ENCODE results near the gene CAST. TPM values are rescaled to one million over a fixed set of nuclear protein-coding genes. Genes with fewer than 3 reads are reported as not detected.

CAST gene
- total and polyA plus RNA-seq, 2 donors (not counting 3 experiments of a cell fraction or from before 2014, with no cell fraction given): 33.7 to 194 TPM

DNA sequence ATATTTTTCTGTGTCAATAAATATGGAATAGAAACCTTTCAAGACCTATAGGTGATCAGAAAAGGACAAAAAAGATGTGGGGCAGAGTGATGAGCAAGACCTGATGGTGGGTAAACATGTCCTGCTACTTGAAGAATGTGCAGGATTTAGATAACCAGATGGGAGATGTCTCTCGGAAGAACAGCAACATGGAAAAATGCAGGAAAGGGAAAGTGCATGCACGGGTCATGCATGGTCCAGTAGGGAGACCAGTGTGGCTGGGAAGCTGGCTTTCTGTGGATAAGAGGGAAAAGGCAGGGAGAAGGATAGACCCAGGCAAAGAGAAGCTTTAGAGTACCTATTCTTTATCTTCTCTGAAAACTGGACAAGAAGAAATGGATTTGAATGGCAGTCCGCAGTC is 7.1 kb upstream of the CAST start:
- no TSS peak for BruUV-seq (replicated peaks)
- Histone ChIP-seq H3K36me3 (ENCODE audit: control insufficient read depth in 2 of 2, extremely low read depth in 1 of 2, insufficient read depth in 2 of 2, low read length in 2 of 2) (no peaks in the 10 kb centered on the region), H3K9me3 (replicated peaks; ENCODE audit: control insufficient read depth, insufficient read depth, low read length) (no peaks in the 10 kb centered on the region), H3K79me2 (ENCODE audit: control insufficient read depth, insufficient read depth, low read length) (no peaks in the 10 kb centered on the region), H4K20me1 (replicated peaks; ENCODE audit: control insufficient read depth, extremely low read depth, insufficient read depth, low read length) (no peaks in the 10 kb centered on the region), H3K4me2 (ENCODE audit: insufficient read depth, low read length) (no peak overlapping the region), H3K9me1 (replicated peaks; ENCODE audit: control insufficient read depth, extremely low read depth, insufficient read depth, low read length) (no peaks in the 10 kb centered on the region), H3K4me1 (ENCODE audit: control insufficient read depth, extremely low read depth, insufficient read depth, low read length) (peaks cover 15% of the 10 kb centered on the region), H3K4me3 (replicated peaks in 1 of 3; ENCODE audit: insufficient read depth in 1 of 3, low read depth in 1 of 3, low read length in 3 of 3) (no peak overlapping the region), H2AFZ (ENCODE audit: low read depth, low read length) (no peak overlapping the region), H3K9ac (replicated peaks; ENCODE audit: extremely low read depth, insufficient read depth, low read length) (no peak overlapping the region), H3K27me3 (ENCODE audit: control insufficient read depth in 2 of 2, insufficient read depth in 2 of 2, low read length in 2 of 2) (no peaks in the 10 kb centered on the region), H3K27ac (ENCODE audit: insufficient read depth, low read depth, low read length) (no peak overlapping the region)
- FAIRE-seq: no peak
- CTCF ChIA-PET: interaction anchor here (1.0 to 1.7 kb wide), 4 partner anchors 13 to 310 kb away, joined by 3 to 9 read pairs (median 4); no protein-coding TSS in a partner anchor
- no peak for DNase-seq (ENCODE audit: low read depth, low spot score)
- POLR2A ChIA-PET: no interaction called here
- dilution Hi-C loops (cut with MboI; ENCODE audit: extremely low pct_ligation_motif_present, low sequenced_read_pairs) (no loop called here), intact Hi-C loops (cut with micrococcal nuclease) (no loop called here)
- no peak for TF ChIP-seq POLR2A (IDR thresholded peaks at IDR 0.05; ENCODE audit: low read depth, low read length)
- TF ChIP-seq JUN (IDR thresholded peaks at IDR 0.05; ENCODE audit: borderline replicate concordance, insufficient read depth, insufficient read length, low read depth): no peak
- no peak for TF ChIP-seq MYC (IDR thresholded peaks at IDR 0.05; ENCODE audit: low read depth, low read length)
- TF ChIP-seq GATA2 (IDR thresholded peaks at IDR 0.05; ENCODE audit: insufficient read depth, insufficient read length, low read depth, low read length): no peak
- no peak for TF ChIP-seq POLR2AphosphoS5 (IDR thresholded peaks at IDR 0.05; ENCODE audit: insufficient read depth, low read depth, low read length)
- TF ChIP-seq, protein P1, sequence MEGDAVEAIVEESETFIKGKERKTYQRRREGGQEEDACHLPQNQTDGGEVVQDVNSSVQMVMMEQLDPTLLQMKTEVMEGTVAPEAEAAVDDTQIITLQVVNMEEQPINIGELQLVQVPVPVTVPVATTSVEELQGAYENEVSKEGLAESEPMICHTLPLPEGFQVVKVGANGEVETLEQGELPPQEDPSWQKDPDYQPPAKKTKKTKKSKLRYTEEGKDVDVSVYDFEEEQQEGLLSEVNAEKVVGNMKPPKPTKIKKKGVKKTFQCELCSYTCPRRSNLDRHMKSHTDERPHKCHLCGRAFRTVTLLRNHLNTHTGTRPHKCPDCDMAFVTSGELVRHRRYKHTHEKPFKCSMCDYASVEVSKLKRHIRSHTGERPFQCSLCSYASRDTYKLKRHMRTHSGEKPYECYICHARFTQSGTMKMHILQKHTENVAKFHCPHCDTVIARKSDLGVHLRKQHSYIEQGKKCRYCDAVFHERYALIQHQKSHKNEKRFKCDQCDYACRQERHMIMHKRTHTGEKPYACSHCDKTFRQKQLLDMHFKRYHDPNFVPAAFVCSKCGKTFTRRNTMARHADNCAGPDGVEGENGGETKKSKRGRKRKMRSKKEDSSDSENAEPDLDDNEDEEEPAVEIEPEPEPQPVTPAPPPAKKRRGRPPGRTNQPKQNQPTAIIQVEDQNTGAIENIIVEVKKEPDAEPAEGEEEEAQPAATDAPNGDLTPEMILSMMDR (IDR thresholded peaks at IDR 0.05; ENCODE audit: extremely low read depth in 1 of 2, insufficient read depth in 1 of 2, low read depth in 1 of 2, low read length in 2 of 2): no peak
- TF ChIP-seq, protein P2, sequence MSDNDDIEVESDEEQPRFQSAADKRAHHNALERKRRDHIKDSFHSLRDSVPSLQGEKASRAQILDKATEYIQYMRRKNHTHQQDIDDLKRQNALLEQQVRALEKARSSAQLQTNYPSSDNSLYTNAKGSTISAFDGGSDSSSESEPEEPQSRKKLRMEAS (IDR thresholded peaks at IDR 0.05; ENCODE audit: insufficient read depth, insufficient read length): no peak
- TF ChIP-seq FOS (IDR thresholded peaks at IDR 0.05; ENCODE audit: borderline replicate concordance, insufficient read depth, low read length): no peak
- no peak for TF ChIP-seq EZH2 (IDR thresholded peaks at IDR 0.05; ENCODE audit: borderline replicate concordance, low read depth, low read length, severe bottlenecking)

Data from endothelial cell of umbilical vein (primary cell).